ENCODE data around the gene PYHIN1. TPM values are rescaled to one million over a fixed set of nuclear protein-coding genes. Genes with fewer than 3 reads are reported as not detected.
"Not testable (repeated sequence)": the region's sequence is repeated elsewhere in the genome, so short reads cannot be mapped to it uniquely, and the experiment has no call there.

PYHIN1 gene
- total RNA-seq, 2 experiments from 2014 or later, result 56.6 to 59.8 TPM

DNA sequence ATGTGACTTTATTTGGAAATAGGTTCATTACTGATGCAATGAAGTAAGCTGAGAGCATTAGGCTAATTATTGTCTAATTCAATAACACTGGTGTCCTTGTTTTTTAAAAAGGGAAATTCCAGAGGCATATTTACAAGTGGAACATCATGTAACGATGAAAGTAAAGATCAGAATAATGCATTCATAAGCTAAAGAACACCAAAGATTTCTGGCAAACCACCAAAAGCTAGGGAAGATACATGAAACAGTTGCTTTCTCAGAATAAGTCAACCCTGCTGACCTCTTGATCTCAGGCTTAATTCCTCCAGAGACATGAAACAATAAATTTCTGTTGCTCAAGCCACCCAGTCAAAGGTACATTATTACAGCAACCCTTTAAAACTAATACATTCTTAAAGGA lies 58.1 kb downstream of the PYHIN1 start:
- no peaks in the 10 kb centered on the region for H3K27me3 Mint-ChIP-seq
- peaks cover 83% of the 10 kb centered on the region for H3K36me3 Mint-ChIP-seq (ENCODE audit: low read depth)
- H3K9me3 Mint-ChIP-seq, result peaks cover 31% of the 10 kb centered on the region
- ChIA-PET POLR2A (no interaction called here), CTCF (interaction anchor here (1.1 to 1.2 kb wide), 2 partner anchors 9 to 19 kb away, joined by 3 to 4 read pairs; no protein-coding TSS in a partner anchor)
- H3K27ac Mint-ChIP-seq, result no peak overlapping the region
- no peak overlapping the region for H3K4me3 Mint-ChIP-seq
- no peak for DNase-seq
- no peaks in the 10 kb centered on the region for H3K4me1 Mint-ChIP-seq

DNA sequence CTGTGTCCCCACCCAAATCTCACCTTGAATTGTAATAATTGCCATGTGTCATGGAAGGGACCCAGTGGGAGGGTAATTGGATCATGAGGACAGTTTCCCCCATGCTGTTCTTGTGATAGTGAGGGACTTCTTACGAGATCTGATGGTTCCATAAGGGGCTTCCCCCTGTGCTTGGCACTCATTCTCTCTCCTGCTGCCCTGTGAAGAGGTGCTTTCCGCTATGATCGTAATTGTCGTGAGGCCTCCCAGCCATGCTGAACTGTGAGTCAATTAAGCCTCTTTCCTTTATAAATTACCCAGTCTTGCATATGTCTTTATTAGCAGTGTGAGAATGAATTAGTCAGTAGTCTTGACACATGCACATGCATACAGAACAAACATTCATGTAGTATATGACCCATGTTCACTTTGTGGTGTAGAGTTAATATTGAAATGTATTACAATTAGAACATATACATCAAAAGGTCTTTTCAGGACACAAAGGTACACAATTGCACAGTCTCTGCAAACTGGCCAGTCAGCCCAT lies 61.5 kb downstream of the PYHIN1 start:
- CTCF ChIA-PET, result no interaction called here
- no peak overlapping the region for H3K4me3 Mint-ChIP-seq

DNA sequence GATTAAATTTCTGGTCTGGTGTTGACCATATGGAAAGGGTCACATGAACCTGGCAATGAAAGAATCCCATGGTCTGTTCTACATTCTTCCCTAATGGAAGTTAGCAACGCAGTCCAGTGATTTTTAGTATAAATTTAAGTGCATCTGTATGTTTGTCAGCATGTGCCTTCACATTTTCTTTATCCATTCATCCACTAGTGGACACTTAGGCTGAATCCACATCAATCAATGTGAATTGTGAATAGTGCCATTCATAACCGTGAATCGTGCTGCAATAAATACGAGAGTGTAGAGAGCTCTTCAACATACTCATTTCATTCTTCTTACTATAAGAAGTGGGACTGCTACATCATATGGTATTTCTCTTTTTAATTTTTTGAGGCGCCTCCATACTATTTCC lies 65.6 kb downstream of the PYHIN1 start:
- Mint-ChIP-seq H3K4me1 (peaks cover 41% of the 10 kb centered on the region), H3K36me3 (ENCODE audit: low read depth) (peaks cover 42% of the 10 kb centered on the region), H3K27me3 (no peaks in the 10 kb centered on the region), H3K9me3 (peaks cover 22% of the 10 kb centered on the region), H3K4me3 (no peak overlapping the region), H3K27ac (peak overlapping the region; percentile 33)
- no peak for DNase-seq
- POLR2A ChIA-PET, result interaction anchor here (0.8 to 5.3 kb wide), 5 partner anchors 12 to 92 kb away, joined by 3 to 80 read pairs (median 4); partner anchors contain the start of genes AIM2, IFI16 and PYHIN1
- CTCF ChIA-PET, result interaction anchor here (0.6 to 2.4 kb wide), 5 partner anchors 11 to 491 kb away, joined by 3 to 15 read pairs (median 9); no protein-coding TSS in a partner anchor

More for the DNA sequence above, 61.5 kb downstream of the PYHIN1 start:
- no peak for DNase-seq
- H3K27me3 Mint-ChIP-seq, result no peaks in the 10 kb centered on the region
- H3K36me3 Mint-ChIP-seq (ENCODE audit: low read depth), result peaks cover 80% of the 10 kb centered on the region
- H3K27ac Mint-ChIP-seq, result no peak overlapping the region
- POLR2A ChIA-PET, result interaction anchor here (1.0 kb wide), 1 partner anchor 26 kb away, joined by 3 read pairs; no protein-coding TSS in a partner anchor
- peaks cover 28% of the 10 kb centered on the region for H3K9me3 Mint-ChIP-seq
- peaks cover 26% of the 10 kb centered on the region for H3K4me1 Mint-ChIP-seq

DNA sequence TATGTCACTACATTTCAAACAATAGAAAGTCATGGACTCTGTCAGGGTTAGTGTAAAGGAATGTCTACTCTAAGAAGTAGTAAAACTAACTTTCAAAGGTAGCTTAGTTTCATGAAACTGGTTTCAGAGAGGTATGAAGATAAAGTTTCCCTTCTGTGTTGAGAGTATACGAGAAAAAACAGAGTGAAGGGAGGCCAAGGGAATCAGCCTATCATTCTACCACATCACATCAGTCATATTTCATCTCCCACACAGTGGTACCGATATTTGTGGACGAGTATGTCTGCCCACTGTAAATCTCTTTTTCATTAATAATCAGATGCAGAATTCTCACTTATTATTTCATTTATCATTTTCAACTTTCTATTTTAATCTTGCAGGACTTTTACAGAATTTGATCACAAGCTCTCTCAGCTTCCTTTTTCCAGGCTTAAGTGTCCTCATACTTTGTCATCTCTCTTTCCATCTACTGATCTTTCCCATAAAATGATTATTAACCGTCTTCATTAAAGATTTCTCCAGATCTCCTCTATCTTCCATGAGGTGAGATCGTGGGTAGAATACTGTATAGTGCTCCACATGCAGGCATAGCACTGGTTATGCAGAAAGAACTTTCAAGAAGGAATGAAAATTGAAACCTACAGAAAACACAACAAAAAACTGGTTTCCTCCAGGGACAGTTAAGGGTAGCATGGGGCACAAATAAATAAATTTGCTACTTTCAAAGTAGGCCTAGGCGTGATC lies 66.9 kb downstream of the PYHIN1 start:
- ChIA-PET CTCF (interaction anchor here (0.7 to 2.4 kb wide), 29 partner anchors 8 to 902 kb away, joined by 3 to 19 read pairs (median 4); partner anchors contain the start of gene IFI16), POLR2A (interaction anchor here (0.6 to 5.3 kb wide), 12 partner anchors 11 to 203 kb away, joined by 3 to 80 read pairs (median 4); partner anchors contain the start of genes AIM2, IFI16 and PYHIN1)
- H3K9me3 Mint-ChIP-seq, result peaks cover 12% of the 10 kb centered on the region
- H3K4me3 Mint-ChIP-seq, result peak overlapping the region; percentile 49
- no peaks in the 10 kb centered on the region for H3K27me3 Mint-ChIP-seq
- peaks cover 30% of the 10 kb centered on the region for H3K36me3 Mint-ChIP-seq (ENCODE audit: low read depth)
- DNase-seq, result no peak
- peaks cover 41% of the 10 kb centered on the region for H3K4me1 Mint-ChIP-seq
- peak overlapping the region; percentile 73 for H3K27ac Mint-ChIP-seq

DNA sequence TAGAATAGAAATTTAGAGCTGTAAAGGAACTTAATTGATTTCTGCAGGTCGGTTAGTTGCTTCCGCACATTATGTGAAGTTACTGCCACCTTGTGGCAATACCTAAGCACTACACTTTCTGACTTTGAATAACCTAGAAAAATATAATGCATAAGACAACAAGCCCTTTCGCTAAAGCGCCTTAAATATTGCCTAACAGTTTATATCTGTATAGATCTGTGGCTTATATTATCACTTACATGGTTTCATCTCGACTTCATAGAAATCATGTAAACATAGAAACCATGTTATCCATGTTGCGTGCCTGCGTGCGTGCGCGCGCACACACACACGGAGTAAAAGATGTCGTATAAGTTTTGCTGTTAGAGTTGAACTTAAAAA lies 67.4 kb downstream of the PYHIN1 start:
- ChIA-PET CTCF (interaction anchor here (0.7 to 2.4 kb wide), 27 partner anchors 9 to 903 kb away, joined by 3 to 19 read pairs (median 4); partner anchors contain the start of gene IFI16), POLR2A (interaction anchor here (0.6 to 5.3 kb wide), 11 partner anchors 10 to 203 kb away, joined by 3 to 80 read pairs (median 4); partner anchors contain the start of genes AIM2 and IFI16)
- Mint-ChIP-seq H3K36me3 (ENCODE audit: low read depth) (peaks cover 25% of the 10 kb centered on the region), H3K4me3 (peak overlapping the region; percentile 49), H3K27me3 (no peaks in the 10 kb centered on the region), H3K27ac (peak overlapping the region; percentile 73), H3K4me1 (peaks cover 41% of the 10 kb centered on the region), H3K9me3 (peaks cover 8% of the 10 kb centered on the region)
- peak; percentile 52 for DNase-seq

DNA sequence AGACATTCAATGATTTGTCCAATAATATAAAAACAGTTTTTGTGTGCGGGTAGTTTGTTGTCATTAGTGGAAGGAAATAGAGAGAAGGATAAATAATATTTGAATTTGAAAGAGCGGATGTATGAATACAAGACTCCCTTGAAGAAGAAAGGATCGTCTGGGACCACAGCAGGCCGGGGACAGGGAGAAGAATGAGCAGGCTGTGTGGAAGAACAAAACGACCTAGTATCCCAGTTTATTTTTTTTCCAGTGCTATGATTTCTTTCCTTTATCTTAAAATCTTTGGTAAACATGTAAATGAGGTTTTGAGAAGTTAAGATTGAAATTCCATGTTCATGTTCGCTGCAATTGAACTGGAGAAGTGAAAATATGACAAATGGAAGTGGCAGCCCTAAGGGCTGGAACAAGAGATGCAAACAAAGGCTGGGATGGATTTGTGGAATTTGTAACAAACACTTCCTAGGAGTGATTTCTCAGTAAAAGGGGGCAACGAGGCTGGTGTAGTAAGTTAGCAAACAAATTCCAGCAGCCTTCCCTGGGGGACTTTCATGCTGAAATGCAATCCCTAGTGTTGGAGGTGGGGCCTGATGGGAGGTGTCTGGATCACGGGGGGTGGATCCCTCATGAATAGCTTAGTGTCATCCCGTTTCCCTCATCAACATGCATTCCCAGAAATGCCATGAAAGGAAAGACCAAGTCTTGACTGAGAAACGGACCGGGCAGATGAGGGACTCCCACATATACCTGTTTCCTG lies 68.1 kb downstream of the PYHIN1 start:
- peaks cover 41% of the 10 kb centered on the region for H3K4me1 Mint-ChIP-seq
- H3K4me3 Mint-ChIP-seq, result no peak overlapping the region
- H3K9me3 Mint-ChIP-seq, result peaks cover 6% of the 10 kb centered on the region
- POLR2A ChIA-PET, result interaction anchor here (0.8 to 1.7 kb wide), 2 partner anchors 10 to 77 kb away, joined by 5 to 13 read pairs; partner anchors contain the start of genes AIM2 and IFI16
- no peaks in the 10 kb centered on the region for H3K27me3 Mint-ChIP-seq
- CTCF ChIA-PET, result interaction anchor here (0.7 kb wide), 1 partner anchor 9 kb away, joined by 4 read pairs; no protein-coding TSS in a partner anchor
- H3K36me3 Mint-ChIP-seq (ENCODE audit: low read depth), result peaks cover 21% of the 10 kb centered on the region
- no peak overlapping the region for H3K27ac Mint-ChIP-seq
- no peak for DNase-seq

DNA sequence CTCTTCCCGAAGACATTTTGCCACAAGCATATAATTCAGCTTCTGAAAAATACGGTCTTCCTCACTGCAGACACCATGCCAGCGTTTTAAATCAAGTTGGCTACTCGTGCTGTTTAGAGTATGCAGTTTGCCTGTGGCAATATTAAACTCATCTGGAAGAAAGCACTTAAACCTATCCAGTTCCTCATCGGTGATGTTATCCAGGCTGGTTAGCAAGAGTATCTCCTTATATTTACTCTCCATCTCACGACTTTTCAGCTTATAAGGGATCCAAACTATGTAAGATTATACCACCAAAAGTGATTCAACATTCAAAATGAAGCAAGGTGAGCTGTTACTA lies 68.7 kb downstream of the PYHIN1 start:
- no peak overlapping the region for H3K27ac Mint-ChIP-seq
- CTCF ChIA-PET, result interaction anchor here (0.7 kb wide), 1 partner anchor 8 kb away, joined by 4 read pairs; no protein-coding TSS in a partner anchor
- peaks cover 41% of the 10 kb centered on the region for H3K4me1 Mint-ChIP-seq

DNA sequence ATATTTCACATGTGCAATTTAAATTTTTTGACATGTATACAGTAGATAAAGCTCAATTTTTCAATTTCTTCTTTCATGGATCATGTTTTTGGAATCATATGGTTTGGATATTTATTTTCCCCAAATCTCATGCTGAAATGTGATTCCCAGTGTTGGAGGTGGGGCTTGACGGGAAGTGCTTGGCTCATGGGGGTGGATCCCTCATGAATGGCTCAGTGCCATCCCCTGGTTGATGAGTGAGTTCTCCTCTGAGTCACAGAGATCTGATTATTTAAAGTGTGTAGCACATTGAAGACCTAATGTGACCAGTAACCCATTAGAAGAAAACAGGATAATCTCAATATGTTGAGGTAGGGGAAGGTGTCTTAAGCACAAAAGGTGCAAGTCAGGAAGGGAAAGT lies 69.3 kb downstream of the PYHIN1 start:
- DNase-seq, result no peak
- Mint-ChIP-seq H3K9me3 (no peaks in the 10 kb centered on the region), H3K27me3 (no peaks in the 10 kb centered on the region), H3K27ac (no peak overlapping the region), H3K36me3 (ENCODE audit: low read depth) (peaks cover 14% of the 10 kb centered on the region), H3K4me3 (no peak overlapping the region), H3K4me1 (peaks cover 40% of the 10 kb centered on the region)
- CTCF ChIA-PET, result interaction anchor here (1.5 kb wide), 1 partner anchor 207 kb away, joined by 3 read pairs; no protein-coding TSS in a partner anchor
- POLR2A ChIA-PET, result interaction anchor here (1.7 kb wide), 1 partner anchor 9 kb away, joined by 13 read pairs; the partner anchor contains the start of gene IFI16

More for the DNA sequence above, 68.7 kb downstream of the PYHIN1 start:
- H3K27me3 Mint-ChIP-seq, result no peaks in the 10 kb centered on the region
- DNase-seq, result no peak
- POLR2A ChIA-PET, result interaction anchor here (0.8 to 1.7 kb wide), 2 partner anchors 9 to 76 kb away, joined by 5 to 13 read pairs; partner anchors contain the start of genes AIM2 and IFI16
- peaks cover 15% of the 10 kb centered on the region for H3K36me3 Mint-ChIP-seq (ENCODE audit: low read depth)
- no peak overlapping the region for H3K4me3 Mint-ChIP-seq
- H3K9me3 Mint-ChIP-seq, result peaks cover 2% of the 10 kb centered on the region

DNA sequence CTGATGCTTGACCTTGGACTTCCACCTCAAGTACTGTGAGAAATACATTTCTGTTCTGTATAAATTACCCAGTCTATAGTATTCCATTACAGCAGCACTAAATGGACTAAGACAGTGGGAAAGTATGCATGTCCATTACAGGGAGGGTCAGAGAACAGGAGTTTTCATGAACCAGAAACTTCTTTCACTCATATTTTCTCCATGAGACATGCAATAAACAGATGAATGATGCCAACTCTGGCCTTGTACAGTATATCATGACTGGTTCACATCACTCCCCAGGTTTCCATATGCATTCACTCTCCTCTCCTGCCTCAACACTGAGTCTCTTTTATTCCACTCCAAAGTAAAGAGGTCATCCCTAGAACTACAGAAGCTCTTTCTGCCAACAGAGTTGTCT lies 73.8 kb downstream of the PYHIN1 start:
- no peak for DNase-seq
- ChIA-PET POLR2A (interaction anchor here (1.0 to 6.4 kb wide), 3 partner anchors 63 to 72 kb away, joined by 3 to 260 read pairs (median 4); partner anchors contain the start of gene AIM2), CTCF (no interaction called here)
- Mint-ChIP-seq H3K36me3 (ENCODE audit: low read depth) (peaks cover 21% of the 10 kb centered on the region), H3K27me3 (no peaks in the 10 kb centered on the region), H3K9me3 (no peaks in the 10 kb centered on the region), H3K4me3 (no peak overlapping the region), H3K27ac (no peak overlapping the region), H3K4me1 (peaks cover 36% of the 10 kb centered on the region)

DNA sequence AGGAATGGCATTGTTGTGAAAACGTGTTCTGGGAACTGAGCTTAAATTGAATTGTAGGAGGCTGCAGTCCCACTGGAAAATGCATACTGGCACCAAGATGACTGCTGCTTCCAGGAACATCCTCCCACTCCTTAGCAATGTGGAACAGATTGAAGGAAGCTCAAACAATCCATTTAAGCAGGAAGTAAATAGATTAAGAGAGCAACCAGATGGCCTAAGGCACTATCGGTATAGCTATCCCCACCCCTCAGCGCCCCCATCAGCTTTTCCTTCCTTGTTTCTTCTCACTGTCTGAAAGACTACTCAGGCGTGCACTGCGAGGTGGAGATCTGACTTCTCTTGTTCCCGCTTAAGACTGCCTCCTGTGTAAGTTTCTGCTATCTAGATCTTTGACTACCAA lies 74.3 kb downstream of the PYHIN1 start:
- ChIA-PET CTCF (no interaction called here), POLR2A (interaction anchor here (1.0 to 6.4 kb wide), 3 partner anchors 62 to 71 kb away, joined by 3 to 260 read pairs (median 4); partner anchors contain the start of gene AIM2)
- Mint-ChIP-seq H3K36me3 (ENCODE audit: low read depth) (peaks cover 26% of the 10 kb centered on the region), H3K9me3 (no peaks in the 10 kb centered on the region), H3K4me1 (peaks cover 34% of the 10 kb centered on the region), H3K27ac (no peak overlapping the region), H3K4me3 (no peak overlapping the region), H3K27me3 (no peaks in the 10 kb centered on the region)
- DNase-seq, result no peak

DNA sequence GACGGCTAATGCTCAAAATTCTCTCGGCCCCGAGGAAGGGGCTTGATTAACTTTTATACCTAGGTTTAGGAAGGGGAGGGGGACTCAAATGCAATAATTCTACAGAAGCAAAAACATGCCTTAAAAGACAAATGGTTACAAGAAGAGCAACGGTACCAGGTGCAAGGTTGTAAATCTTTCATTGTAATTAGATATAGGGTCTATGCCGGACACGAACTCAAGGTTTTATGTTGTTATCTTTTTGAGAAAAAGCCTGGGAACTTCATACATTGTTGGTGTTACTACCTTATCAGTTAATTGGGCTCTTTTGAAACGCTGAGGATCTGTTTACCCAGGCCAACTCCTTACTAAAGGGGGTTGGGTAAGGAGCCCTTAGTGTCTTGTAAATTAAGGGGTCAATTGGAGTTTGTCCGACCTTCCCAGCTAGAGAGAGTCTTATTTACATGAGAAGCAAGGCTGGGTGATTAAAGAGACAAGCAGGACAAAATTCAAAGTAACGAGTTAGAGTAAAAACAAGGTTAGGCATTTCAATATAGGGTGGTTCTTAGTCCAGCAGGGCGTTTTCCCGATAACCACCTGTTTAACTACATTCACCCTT lies 75.0 kb downstream of the PYHIN1 start:
- Mint-ChIP-seq H3K4me1 (peaks cover 33% of the 10 kb centered on the region), H3K36me3 (ENCODE audit: low read depth) (peaks cover 31% of the 10 kb centered on the region)
- H3K27ac Mint-ChIP-seq, H3K9me3 Mint-ChIP-seq, CTCF ChIA-PET, H3K27me3 Mint-ChIP-seq, DNase-seq, H3K4me3 Mint-ChIP-seq: not testable (repeated sequence)
- POLR2A ChIA-PET, result interaction anchor here (1.0 to 6.4 kb wide), 3 partner anchors 62 to 71 kb away, joined by 3 to 260 read pairs (median 4); partner anchors contain the start of gene AIM2

DNA sequence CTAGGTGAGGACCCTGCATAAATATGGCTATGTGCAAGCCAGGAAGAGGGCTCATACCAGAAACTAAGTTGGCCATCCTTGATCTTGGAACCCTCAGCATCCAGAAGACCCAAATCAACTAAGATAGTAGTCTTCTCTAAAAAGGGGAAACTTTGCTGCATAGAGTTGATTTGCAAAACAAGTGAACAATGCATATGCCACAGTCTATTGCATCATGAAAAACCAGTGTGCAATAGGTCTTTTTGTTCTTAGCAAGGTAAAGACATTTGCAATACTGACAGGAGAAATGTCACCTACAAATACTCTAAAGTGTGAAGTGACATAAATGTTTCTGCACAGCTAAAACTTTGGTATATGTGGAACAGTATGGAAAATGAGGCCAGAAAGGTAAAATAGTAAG lies 76.4 kb downstream of the PYHIN1 start:
- Mint-ChIP-seq H3K27me3 (no peaks in the 10 kb centered on the region), H3K4me1 (peaks cover 33% of the 10 kb centered on the region), H3K27ac (peak overlapping the region; percentile 78), H3K4me3 (no peak overlapping the region), H3K36me3 (ENCODE audit: low read depth) (peaks cover 43% of the 10 kb centered on the region), H3K9me3 (no peaks in the 10 kb centered on the region)
- no peak for DNase-seq
- CTCF ChIA-PET, result interaction anchor here (1.3 to 2.3 kb wide), 5 partner anchors 8 to 214 kb away, joined by 3 to 15 read pairs (median 4); no protein-coding TSS in a partner anchor
- POLR2A ChIA-PET, result interaction anchor here (0.8 to 6.4 kb wide), 7 partner anchors 11 to 76 kb away, joined by 4 to 260 read pairs (median 65); partner anchors contain the start of genes AIM2 and PYHIN1
